ENCODE measurements around the gene SET.
"Not testable (repeated sequence)": the region's sequence is repeated elsewhere in the genome, so short reads cannot be mapped to it uniquely, and the experiment has no call there.

The SET gene

DNA sequence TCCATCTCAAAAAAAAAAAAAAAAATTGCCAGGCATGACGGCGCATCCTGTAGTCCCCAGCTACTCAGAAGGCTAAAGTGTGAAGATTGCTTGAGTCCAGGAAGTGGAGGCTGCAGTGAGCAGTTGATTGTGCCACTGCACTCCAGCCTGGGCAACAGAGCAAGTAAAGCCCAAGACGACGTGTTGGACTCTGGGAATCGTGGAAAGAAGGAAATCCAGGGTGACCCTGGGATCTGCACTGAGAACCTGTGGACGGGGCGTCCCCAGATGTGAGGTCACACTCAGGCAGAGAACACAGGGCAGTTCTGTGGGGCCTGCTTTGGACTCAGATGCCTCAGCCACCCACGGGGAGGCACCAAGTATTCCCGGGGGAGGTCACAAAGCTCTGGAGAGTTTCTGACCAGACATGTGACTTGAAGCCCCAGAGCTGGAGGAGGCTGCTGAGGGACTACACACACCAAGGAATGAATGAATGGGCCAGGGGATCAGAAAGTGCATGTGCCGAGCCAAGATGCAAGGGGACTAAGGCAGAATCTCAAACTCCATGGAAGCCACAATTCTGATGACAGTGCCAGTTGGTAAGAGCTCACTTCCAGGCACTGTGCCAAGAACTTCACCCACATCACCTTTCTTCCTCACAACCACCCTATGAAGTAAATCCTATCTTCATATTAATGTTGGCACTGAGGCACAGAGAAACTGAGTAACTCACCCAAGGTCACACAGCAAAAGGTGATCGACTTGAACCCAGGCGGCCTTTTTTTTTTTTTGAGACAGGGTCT is 45.3 kb upstream of the SET start:
- Histone ChIP-seq H3K9ac (ENCODE audit: low read length) (no peak overlapping the region), H2BK15ac (ENCODE audit: low read depth, poor library complexity, severe bottlenecking) (no peak overlapping the region), H4K91ac (ENCODE audit: low read length) (peak overlapping the region; percentile 31), H3K9me3 (ENCODE audit: control insufficient read depth, low read length) (no peaks in the 10 kb centered on the region), H3K4me1 (ENCODE audit: control insufficient read depth, insufficient read depth, low read depth, low read length) (peaks cover 17% of the 10 kb centered on the region), H3K23ac (ENCODE audit: low read length in 2 of 2) (peak overlapping the region in 1 of 2 experiments; percentile 73), H3K27me3 (ENCODE audit: control insufficient read depth in 1 of 2, insufficient read depth in 1 of 2, low read length in 2 of 2) (no peaks in the 10 kb centered on the region), H3K4me3 (ENCODE audit: insufficient read depth in 1 of 2, low read depth in 1 of 2, low read length in 2 of 2) (no peak overlapping the region), H3K4ac (ENCODE audit: low read depth in 1 of 2, low read length in 2 of 2) (peak overlapping the region in 1 of 2 experiments; percentile 24), H3K79me1 (replicated peaks; ENCODE audit: low read length, poor library complexity, severe bottlenecking) (peaks cover 40% of the 10 kb centered on the region), H3K27ac (ENCODE audit: low read length, poor library complexity, severe bottlenecking) (no peak overlapping the region), H3K18ac (ENCODE audit: low read depth in 1 of 2, low read length in 2 of 2) (peak overlapping the region; percentile 16 to 57), H4K8ac (ENCODE audit: low read length) (peak overlapping the region; percentile 68), H3K4me2 (ENCODE audit: low read length, poor library complexity, severe bottlenecking) (no peak overlapping the region), H2BK5ac (ENCODE audit: low read depth, low read length, poor library complexity, severe bottlenecking) (no peak overlapping the region), H2BK12ac (ENCODE audit: low read length in 2 of 2) (peak overlapping the region; percentile 61 to 66), H3K14ac (ENCODE audit: low read length in 2 of 2) (no peak overlapping the region), H2AFZ (ENCODE audit: low read depth, low read length) (no peak overlapping the region), H2AK5ac (ENCODE audit: low read length, severe bottlenecking) (peak overlapping the region; percentile 26), H3K36me3 (ENCODE audit: control insufficient read depth in 1 of 2, insufficient read depth in 2 of 2, low read depth in 1 of 2, low read length in 2 of 2) (peaks cover 8 to 24% of the 10 kb centered on the region in 2 experiments), H2BK120ac (ENCODE audit: low read depth, low read length) (no peak overlapping the region)
- DNase-seq = no peak
- WGBS = 79% methylated on average over 12 of the region's 12 CpGs

- Histone ChIP-seq H3K79me1 (replicated peaks; ENCODE audit: low read length, poor library complexity, severe bottlenecking) (peaks cover 31% of the 10 kb centered on the region), H3K4me1 (ENCODE audit: control insufficient read depth, insufficient read depth, low read depth, low read length) (peaks cover 18% of the 10 kb centered on the region)
- H2BK15ac ChIP-seq (ENCODE audit: low read depth, poor library complexity, severe bottlenecking); H3K4me3 ChIP-seq (ENCODE audit: insufficient read depth in 1 of 2, low read depth in 1 of 2, low read length in 2 of 2); H3K23ac ChIP-seq (ENCODE audit: low read length in 2 of 2); H2BK120ac ChIP-seq (ENCODE audit: low read depth, low read length); H3K36me3 ChIP-seq (ENCODE audit: control insufficient read depth in 1 of 2, insufficient read depth in 2 of 2, low read depth in 1 of 2, low read length in 2 of 2); H3K9ac ChIP-seq (ENCODE audit: low read length); H4K8ac ChIP-seq (ENCODE audit: low read length); H2BK12ac ChIP-seq (ENCODE audit: low read length in 2 of 2); H3K9me3 ChIP-seq (ENCODE audit: control insufficient read depth, low read length); H2AFZ ChIP-seq (ENCODE audit: low read depth, low read length); H2AK5ac ChIP-seq (ENCODE audit: low read length, severe bottlenecking); H4K91ac ChIP-seq (ENCODE audit: low read length); H3K18ac ChIP-seq (ENCODE audit: low read depth in 1 of 2, low read length in 2 of 2); H3K27ac ChIP-seq (ENCODE audit: low read length, poor library complexity, severe bottlenecking); H3K4ac ChIP-seq (ENCODE audit: low read depth in 1 of 2, low read length in 2 of 2); H3K14ac ChIP-seq (ENCODE audit: low read length in 2 of 2); H3K4me2 ChIP-seq (ENCODE audit: low read length, poor library complexity, severe bottlenecking); H3K27me3 ChIP-seq (ENCODE audit: control insufficient read depth in 1 of 2, insufficient read depth in 1 of 2, low read length in 2 of 2); H2BK5ac ChIP-seq (ENCODE audit: low read depth, low read length, poor library complexity, severe bottlenecking): not testable (repeated sequence)
- 96% methylated on average over 8 of the region's 9 CpGs for WGBS
- DNase-seq = peak; percentile 53
Measured at GRCh38 chr9:128648206-128648605, 40.8 kb upstream of the SET start.

DNA sequence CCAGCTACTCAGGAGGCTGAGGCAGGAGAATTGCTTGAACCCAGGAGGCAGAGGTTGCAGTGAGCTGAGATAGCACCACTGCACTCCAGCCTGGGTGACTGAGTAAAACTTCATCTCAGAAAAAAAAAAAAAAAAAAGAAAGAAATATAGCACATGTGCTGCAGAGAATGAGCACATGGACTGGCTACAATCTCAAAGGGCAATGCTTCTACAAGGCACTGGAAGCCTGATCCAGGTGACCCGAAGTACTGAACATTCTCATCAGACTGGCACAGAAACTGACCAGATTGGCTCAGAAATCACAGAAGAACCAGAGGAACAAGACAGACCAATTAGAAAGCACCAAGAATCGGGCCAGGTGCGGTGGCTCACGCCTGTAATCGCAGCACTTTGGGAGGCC is 37.2 kb upstream of the SET start:
- H3K27ac ChIP-seq (ENCODE audit: low read length, poor library complexity, severe bottlenecking) = no peak overlapping the region
- 96% methylated on average over 5 of the region's 5 CpGs for WGBS

DNA sequence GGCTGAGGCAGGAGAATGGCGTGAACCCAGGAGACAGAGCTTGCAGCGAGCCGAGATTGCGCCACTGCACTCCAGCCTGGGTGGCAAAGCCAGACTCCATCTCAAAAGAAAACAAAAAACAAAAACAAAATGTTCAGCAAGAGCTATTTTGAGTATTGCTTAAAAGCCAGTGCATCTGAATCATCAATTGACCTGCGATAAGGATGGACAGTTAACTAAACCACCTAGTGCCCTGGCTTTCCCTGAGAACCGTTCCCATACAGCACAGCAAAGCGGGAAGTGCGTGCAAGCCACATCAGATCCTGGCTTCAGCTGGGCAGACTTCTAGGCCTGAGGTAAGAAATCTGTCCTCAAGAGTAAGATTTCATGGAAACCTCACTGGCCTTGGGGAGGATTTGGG is 35.1 kb upstream of the SET start:
- no peak overlapping the region for H2AFZ ChIP-seq (ENCODE audit: low read depth, low read length)
- H3K4ac ChIP-seq (ENCODE audit: low read depth in 1 of 2, low read length in 2 of 2) = no peak overlapping the region
- H3K27me3 ChIP-seq (ENCODE audit: control insufficient read depth in 1 of 2, insufficient read depth in 1 of 2, low read length in 2 of 2) = no peaks in the 10 kb centered on the region
- H3K23ac ChIP-seq (ENCODE audit: low read length in 2 of 2) = no peak overlapping the region
- H3K4me1 ChIP-seq (ENCODE audit: control insufficient read depth, insufficient read depth, low read depth, low read length) = peaks cover 7% of the 10 kb centered on the region
- H3K9ac ChIP-seq (ENCODE audit: low read length) = no peak overlapping the region
- H2AK5ac ChIP-seq (ENCODE audit: low read length, severe bottlenecking) = no peak overlapping the region
- no peak overlapping the region for H2BK5ac ChIP-seq (ENCODE audit: low read depth, low read length, poor library complexity, severe bottlenecking)
- no peak overlapping the region for H3K14ac ChIP-seq (ENCODE audit: low read length in 2 of 2)
- peaks cover 12% of the 10 kb centered on the region for H3K79me1 ChIP-seq (replicated peaks; ENCODE audit: low read length, poor library complexity, severe bottlenecking)
- 95% methylated on average over 8 of the region's 8 CpGs for WGBS
- no peak overlapping the region for H4K8ac ChIP-seq (ENCODE audit: low read length)
- no peak for DNase-seq
- H3K4me2 ChIP-seq (ENCODE audit: low read length, poor library complexity, severe bottlenecking) = no peak overlapping the region
- no peak overlapping the region for H3K4me3 ChIP-seq (ENCODE audit: insufficient read depth in 1 of 2, low read depth in 1 of 2, low read length in 2 of 2)
- no peak overlapping the region for H2BK12ac ChIP-seq (ENCODE audit: low read length in 2 of 2)
- H2BK120ac ChIP-seq (ENCODE audit: low read depth, low read length) = no peak overlapping the region
- no peak overlapping the region for H3K27ac ChIP-seq (ENCODE audit: low read length, poor library complexity, severe bottlenecking)
- no peak overlapping the region for H4K91ac ChIP-seq (ENCODE audit: low read length)
- no peak overlapping the region for H3K18ac ChIP-seq (ENCODE audit: low read depth in 1 of 2, low read length in 2 of 2)
- H2BK15ac ChIP-seq (ENCODE audit: low read depth, poor library complexity, severe bottlenecking) = no peak overlapping the region
- no peaks in the 10 kb centered on the region for H3K9me3 ChIP-seq (ENCODE audit: control insufficient read depth, low read length)
- H3K36me3 ChIP-seq (ENCODE audit: control insufficient read depth in 1 of 2, insufficient read depth in 2 of 2, low read depth in 1 of 2, low read length in 2 of 2) = no peaks in the 10 kb centered on the region

More for the DNA sequence above, 37.2 kb upstream of the SET start:
- Histone ChIP-seq H3K9ac (ENCODE audit: low read length) (no peak overlapping the region), H2BK15ac (ENCODE audit: low read depth, poor library complexity, severe bottlenecking) (no peak overlapping the region), H2BK5ac (ENCODE audit: low read depth, low read length, poor library complexity, severe bottlenecking) (no peak overlapping the region), H3K4me1 (ENCODE audit: control insufficient read depth, insufficient read depth, low read depth, low read length) (peaks cover 11% of the 10 kb centered on the region), H2AFZ (ENCODE audit: low read depth, low read length) (no peak overlapping the region), H3K18ac (ENCODE audit: low read depth in 1 of 2, low read length in 2 of 2) (no peak overlapping the region), H4K91ac (ENCODE audit: low read length) (no peak overlapping the region), H3K4me3 (ENCODE audit: insufficient read depth in 1 of 2, low read depth in 1 of 2, low read length in 2 of 2) (no peak overlapping the region), H2BK120ac (ENCODE audit: low read depth, low read length) (no peak overlapping the region), H3K36me3 (ENCODE audit: control insufficient read depth in 1 of 2, insufficient read depth in 2 of 2, low read depth in 1 of 2, low read length in 2 of 2) (peaks cover 0 to 4% of the 10 kb centered on the region in 2 experiments), H3K79me1 (replicated peaks; ENCODE audit: low read length, poor library complexity, severe bottlenecking) (peaks cover 21% of the 10 kb centered on the region), H2AK5ac (ENCODE audit: low read length, severe bottlenecking) (peak overlapping the region; percentile 69), H3K14ac (ENCODE audit: low read length in 2 of 2) (no peak overlapping the region), H4K8ac (ENCODE audit: low read length) (no peak overlapping the region), H3K27me3 (ENCODE audit: control insufficient read depth in 1 of 2, insufficient read depth in 1 of 2, low read length in 2 of 2) (no peaks in the 10 kb centered on the region), H3K4ac (ENCODE audit: low read depth in 1 of 2, low read length in 2 of 2) (no peak overlapping the region), H3K23ac (ENCODE audit: low read length in 2 of 2) (no peak overlapping the region), H3K9me3 (ENCODE audit: control insufficient read depth, low read length) (no peaks in the 10 kb centered on the region), H2BK12ac (ENCODE audit: low read length in 2 of 2) (no peak overlapping the region), H3K4me2 (ENCODE audit: low read length, poor library complexity, severe bottlenecking) (no peak overlapping the region)
- no peak for DNase-seq

Measured in mesenchymal stem cell (in vitro differentiated cells and primary cell).